A549 (cell line): ENCODE measurements around the gene SKOR2.

Experiments used
- MAZ ChIP-seq: fragments of 150-350 bp; IDR thresholded peaks from 2 replicates; pipeline ENCODE4 v1.6.1; 2014; ENCODE audit warnings: antibody characterized with exemption, low read depth, low read length, borderline replicate concordance
- NFE2L2 ChIP-seq: fragments of 150-350 bp; conservative IDR thresholded peaks from 2 replicates; pipeline ENCODE4 v1.6.1; 2014; ENCODE audit warnings: low read length
- POLR2A ChIP-seq: IDR thresholded peaks from 2 replicates; pipeline ENCODE4 v1.6.1; 2012; ENCODE audit warnings: mild to moderate bottlenecking, low read length
- TF ChIP-seq, protein P1 (sequence below): fragments of >200 bp; sonication (Bioruptor Twin); formaldehyde crosslinking; IDR thresholded peaks from 3 replicates; pipeline ENCODE4 v1.5.1; 2016

DNA sequence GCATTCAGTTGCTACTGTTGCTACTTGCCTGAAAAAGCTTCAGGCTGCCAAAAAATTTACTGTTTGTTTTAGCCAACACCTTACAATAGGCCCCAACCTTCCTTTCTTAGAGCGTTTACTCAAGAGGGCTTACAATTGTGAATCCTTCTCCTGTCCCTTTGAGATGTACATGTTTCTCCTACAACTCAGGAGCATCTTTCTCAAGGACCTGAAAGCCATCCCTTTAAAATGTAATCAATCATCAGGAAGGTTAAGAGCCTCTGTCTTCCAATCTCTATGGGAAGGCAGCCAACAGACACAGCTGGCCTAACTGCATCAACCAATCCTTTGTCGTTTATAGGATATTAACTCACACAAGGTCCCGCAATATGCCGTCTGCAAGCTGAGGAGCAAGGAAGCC, 71.9 kb downstream of the SKOR2 start:
- TF ChIP-seq NFE2L2 = no peak
- TF ChIP-seq, protein P1, sequence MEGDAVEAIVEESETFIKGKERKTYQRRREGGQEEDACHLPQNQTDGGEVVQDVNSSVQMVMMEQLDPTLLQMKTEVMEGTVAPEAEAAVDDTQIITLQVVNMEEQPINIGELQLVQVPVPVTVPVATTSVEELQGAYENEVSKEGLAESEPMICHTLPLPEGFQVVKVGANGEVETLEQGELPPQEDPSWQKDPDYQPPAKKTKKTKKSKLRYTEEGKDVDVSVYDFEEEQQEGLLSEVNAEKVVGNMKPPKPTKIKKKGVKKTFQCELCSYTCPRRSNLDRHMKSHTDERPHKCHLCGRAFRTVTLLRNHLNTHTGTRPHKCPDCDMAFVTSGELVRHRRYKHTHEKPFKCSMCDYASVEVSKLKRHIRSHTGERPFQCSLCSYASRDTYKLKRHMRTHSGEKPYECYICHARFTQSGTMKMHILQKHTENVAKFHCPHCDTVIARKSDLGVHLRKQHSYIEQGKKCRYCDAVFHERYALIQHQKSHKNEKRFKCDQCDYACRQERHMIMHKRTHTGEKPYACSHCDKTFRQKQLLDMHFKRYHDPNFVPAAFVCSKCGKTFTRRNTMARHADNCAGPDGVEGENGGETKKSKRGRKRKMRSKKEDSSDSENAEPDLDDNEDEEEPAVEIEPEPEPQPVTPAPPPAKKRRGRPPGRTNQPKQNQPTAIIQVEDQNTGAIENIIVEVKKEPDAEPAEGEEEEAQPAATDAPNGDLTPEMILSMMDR = no peak
- no peak for TF ChIP-seq MAZ
- TF ChIP-seq POLR2A = no peak
